ENCODE data around the gene RBM26. TPM values are rescaled to one million over a fixed set of nuclear protein-coding genes. Genes with fewer than 3 reads are reported as not detected.

The RBM26 gene
- total and polyA plus RNA-seq, 5 donors from 2014 or later, result 10.6 to 86.4 (median 14.5) TPM

GRCh38 chr13:79270859-79271258 is 135.2 kb downstream of the RBM26 start:
- Mint-ChIP-seq H3K27ac (no peak overlapping the region), H3K27me3 (peaks cover 8% of the 10 kb centered on the region), H3K4me3 (no peak overlapping the region), H3K4me1 (no peaks in the 10 kb centered on the region), H3K9me3 (peaks cover 0 to 3% (median 0%) of the 10 kb centered on the region in 7 donors), H3K36me3 (no peaks in the 10 kb centered on the region)
- no peak for ATAC-seq (ENCODE audit: low read depth in 2 of 2)
- DNase-seq, result no peak
- Histone ChIP-seq H3K4me1 (ENCODE audit: control insufficient read depth, insufficient read depth, low read length, poor library complexity, severe bottlenecking) (no peaks in the 10 kb centered on the region), H3K4me3 (ENCODE audit: low read depth, low read length) (no peak overlapping the region), H3K9me3 (ENCODE audit: control insufficient read depth in 2 of 2, low read length in 2 of 2) (peaks cover 0 to 1% of the 10 kb centered on the region in 2 experiments), H3K27ac (ENCODE audit: insufficient read depth, low read length, poor library complexity, severe bottlenecking) (no peak overlapping the region), H3K27me3 (ENCODE audit: control insufficient read depth, insufficient read depth, low read length) (no peaks in the 10 kb centered on the region), H3K36me3 (ENCODE audit: control insufficient read depth, insufficient read depth, low read length) (no peaks in the 10 kb centered on the region)

Other genes with a start within 250 kb of the RBM26 start
- gene NDFIP2, start 74.9 kb upstream of the RBM26 start, total RNA-seq, result 5.4 TPM
- gene NDFIP2, start 74.9 kb upstream of the RBM26 start, polyA plus RNA-seq, result 1 to 10 TPM; 2.9 to 4.8 (median 3.8) TPM

Measured in CD4-positive, CD25-positive, alpha-beta regulatory T cell (primary cell).